Measurements from ENCODE around the gene SLC6A12.

DNA sequence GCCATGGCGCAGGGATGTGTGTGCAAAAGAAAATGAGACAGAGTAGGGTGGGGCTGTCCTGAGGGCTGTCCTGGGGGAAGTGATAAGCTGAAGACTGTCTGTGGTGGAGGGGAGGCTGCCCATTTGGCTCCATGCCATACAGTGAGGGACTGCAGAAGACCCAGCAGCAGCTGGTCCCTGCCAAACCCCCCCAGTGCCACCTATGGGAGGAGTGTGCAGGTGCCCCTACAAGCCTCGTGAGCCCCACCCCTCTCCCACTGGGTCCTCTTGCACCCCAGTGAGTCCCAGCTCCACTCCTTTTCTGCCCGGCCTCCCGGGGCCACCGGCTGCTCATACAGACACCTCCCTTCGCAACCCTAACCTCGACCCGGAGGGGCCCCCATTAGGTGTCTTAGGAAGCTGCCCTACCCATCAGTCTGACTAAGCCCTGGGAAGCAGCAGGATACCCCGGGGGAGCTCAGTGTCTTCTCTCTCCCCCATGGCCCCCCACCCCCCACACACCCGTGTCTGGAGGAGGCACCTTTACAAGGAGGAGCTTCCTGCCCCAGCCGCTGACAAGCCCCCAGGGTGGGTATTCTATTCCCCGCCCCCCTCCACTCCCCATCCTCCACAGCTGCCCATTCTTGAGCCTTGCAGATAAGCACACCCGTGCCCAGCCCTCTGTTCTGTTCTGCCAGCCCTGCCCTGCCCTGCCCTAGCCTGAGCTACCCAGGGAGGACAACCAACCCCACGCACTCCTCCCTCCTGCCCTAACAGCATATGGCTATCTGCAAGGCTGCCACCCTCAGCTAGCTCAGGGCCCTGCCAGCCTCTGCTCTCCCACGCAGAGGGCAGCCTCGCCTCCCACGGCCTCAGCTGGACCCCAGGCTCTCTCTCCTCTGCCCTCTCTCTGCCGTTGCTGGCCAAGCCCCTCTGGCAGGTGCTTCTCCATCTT, 41.9 kb downstream of the SLC6A12 start:
- TF ChIP-seq POLR2A (IDR thresholded peaks at IDR 0.05), result no peak
- TF ChIP-seq, protein P1, sequence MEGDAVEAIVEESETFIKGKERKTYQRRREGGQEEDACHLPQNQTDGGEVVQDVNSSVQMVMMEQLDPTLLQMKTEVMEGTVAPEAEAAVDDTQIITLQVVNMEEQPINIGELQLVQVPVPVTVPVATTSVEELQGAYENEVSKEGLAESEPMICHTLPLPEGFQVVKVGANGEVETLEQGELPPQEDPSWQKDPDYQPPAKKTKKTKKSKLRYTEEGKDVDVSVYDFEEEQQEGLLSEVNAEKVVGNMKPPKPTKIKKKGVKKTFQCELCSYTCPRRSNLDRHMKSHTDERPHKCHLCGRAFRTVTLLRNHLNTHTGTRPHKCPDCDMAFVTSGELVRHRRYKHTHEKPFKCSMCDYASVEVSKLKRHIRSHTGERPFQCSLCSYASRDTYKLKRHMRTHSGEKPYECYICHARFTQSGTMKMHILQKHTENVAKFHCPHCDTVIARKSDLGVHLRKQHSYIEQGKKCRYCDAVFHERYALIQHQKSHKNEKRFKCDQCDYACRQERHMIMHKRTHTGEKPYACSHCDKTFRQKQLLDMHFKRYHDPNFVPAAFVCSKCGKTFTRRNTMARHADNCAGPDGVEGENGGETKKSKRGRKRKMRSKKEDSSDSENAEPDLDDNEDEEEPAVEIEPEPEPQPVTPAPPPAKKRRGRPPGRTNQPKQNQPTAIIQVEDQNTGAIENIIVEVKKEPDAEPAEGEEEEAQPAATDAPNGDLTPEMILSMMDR (IDR thresholded peaks at IDR 0.05), result no peak

Measured in body of pancreas (tissue), 4 donors.